ENCODE measurements around the gene KCNJ14. TPM values are rescaled to one million over a fixed set of nuclear protein-coding genes. Genes with fewer than 3 reads are reported as not detected.

The KCNJ14 gene
- total RNA-seq, 4 donors from 2014 or later = 0.16 to 0.42 (median 0.27) TPM; not detected in 1

DNA sequence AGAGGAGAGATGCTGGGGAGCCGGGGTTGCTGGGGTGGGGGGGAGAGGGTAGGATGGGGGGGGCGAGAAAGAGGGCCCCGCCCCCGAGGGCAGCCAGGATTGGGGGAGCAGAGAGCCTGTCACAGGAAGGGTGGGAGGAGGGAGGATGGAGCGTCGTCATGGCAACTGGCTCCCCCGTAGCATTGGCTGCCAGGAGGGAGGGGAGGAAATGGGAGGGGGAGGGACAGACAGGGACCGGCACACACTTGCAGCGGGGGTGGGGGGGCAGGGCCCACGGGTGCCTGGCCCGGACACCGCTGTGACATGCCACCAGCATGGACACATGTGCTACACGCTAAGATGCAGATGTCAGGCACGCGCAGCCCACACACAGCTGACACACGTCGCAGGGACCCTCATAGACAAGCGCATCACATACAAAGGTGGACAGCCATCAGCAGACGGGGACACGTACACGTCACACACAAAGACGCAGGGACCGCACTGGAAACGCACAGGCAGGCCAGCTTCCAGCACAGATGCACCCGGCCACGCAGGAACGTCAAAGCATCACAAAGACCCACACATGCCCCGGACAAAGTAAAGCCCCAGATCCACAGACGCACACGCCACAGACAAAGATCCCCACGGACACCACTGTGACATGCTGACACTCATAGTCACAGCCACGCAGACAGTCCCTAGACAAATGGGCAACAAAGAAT lies 56.6 kb downstream of the KCNJ14 start, which contains the start of gene LMTK3:
Gene LMTK3 (minus strand): TSS at position 36 of the 704 bp plus-strand sequence. CDS start 259 bp downstream, outside the sequence.
- no peak for ATAC-seq
- TF ChIP-seq, protein P1, sequence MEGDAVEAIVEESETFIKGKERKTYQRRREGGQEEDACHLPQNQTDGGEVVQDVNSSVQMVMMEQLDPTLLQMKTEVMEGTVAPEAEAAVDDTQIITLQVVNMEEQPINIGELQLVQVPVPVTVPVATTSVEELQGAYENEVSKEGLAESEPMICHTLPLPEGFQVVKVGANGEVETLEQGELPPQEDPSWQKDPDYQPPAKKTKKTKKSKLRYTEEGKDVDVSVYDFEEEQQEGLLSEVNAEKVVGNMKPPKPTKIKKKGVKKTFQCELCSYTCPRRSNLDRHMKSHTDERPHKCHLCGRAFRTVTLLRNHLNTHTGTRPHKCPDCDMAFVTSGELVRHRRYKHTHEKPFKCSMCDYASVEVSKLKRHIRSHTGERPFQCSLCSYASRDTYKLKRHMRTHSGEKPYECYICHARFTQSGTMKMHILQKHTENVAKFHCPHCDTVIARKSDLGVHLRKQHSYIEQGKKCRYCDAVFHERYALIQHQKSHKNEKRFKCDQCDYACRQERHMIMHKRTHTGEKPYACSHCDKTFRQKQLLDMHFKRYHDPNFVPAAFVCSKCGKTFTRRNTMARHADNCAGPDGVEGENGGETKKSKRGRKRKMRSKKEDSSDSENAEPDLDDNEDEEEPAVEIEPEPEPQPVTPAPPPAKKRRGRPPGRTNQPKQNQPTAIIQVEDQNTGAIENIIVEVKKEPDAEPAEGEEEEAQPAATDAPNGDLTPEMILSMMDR (IDR thresholded peaks at IDR 0.05) = no peak
- no peak for TF ChIP-seq POLR2AphosphoS5 (IDR thresholded peaks at IDR 0.05)
- no peak for TF ChIP-seq EP300 (IDR thresholded peaks at IDR 0.05)
- TF ChIP-seq POLR2A (IDR thresholded peaks at IDR 0.05) = no peak
- Histone ChIP-seq H3K27ac (no peak within 1 kb of the TSS), H3K9me3 (no peaks in the 10 kb centered on the region), H3K4me3 (peak within 1 kb of the TSS in 1 of 2 donors; percentile 18), H3K27me3 (peaks cover 48% of the 10 kb centered on the region), H3K4me1 (peaks cover 0 to 31% (median 10%) of the 10 kb centered on the region in 3 donors), H3K36me3 (no peaks in the 10 kb centered on the region)
- 0 to 4% methylated on average over 4 to 5 of the region's 32 CpGs for WGBS, 2 donors (ENCODE audit: low coverage in 1 of 2)

DNA sequence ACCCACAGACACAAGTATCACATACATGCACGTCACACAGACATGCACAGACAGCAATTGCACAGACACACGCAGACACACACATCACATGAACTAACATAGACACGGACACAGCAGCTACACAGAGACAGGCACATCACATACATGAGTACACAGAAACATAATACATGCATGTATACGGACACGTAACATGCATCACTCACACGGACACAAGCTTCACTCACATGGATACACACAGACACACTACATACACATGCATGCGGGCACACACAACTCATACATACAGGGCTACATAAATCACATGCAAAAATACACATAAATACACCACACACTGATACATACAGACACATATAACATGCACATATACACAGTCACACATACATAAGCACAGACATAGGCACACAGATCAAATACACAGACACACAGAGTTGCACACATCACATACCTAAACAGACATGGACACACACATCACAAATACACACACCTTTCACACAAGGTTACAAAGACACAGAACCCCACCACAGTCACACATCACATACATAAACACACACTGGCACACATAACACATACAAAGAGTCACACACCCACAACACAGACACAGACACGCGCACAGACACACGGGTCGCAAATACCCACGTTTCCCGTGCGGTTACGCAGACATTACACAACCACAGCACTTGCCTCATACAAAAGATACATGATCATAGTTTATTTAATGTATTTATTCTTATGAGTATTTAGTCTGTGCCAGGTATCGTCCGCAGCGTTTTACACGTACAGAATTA lies 57.3 kb downstream of the KCNJ14 start:
- H3K27me3 ChIP-seq = peaks cover 48% of the 10 kb centered on the region
- 44% methylated on average over 16 to 18 of the region's 19 CpGs for WGBS, 2 donors (ENCODE audit: low coverage in 1 of 2)
- H3K4me3 ChIP-seq = no peak overlapping the region
- no peaks in the 10 kb centered on the region for H3K9me3 ChIP-seq
- no peak for ATAC-seq
- TF ChIP-seq POLR2AphosphoS5 (IDR thresholded peaks at IDR 0.05) = no peak
- no peak for TF ChIP-seq POLR2A (IDR thresholded peaks at IDR 0.05)
- TF ChIP-seq EP300 (IDR thresholded peaks at IDR 0.05) = no peak
- TF ChIP-seq, protein P1 (IDR thresholded peaks at IDR 0.05) = no peak
- no peaks in the 10 kb centered on the region for H3K36me3 ChIP-seq
- no peak overlapping the region for H3K27ac ChIP-seq
- H3K4me1 ChIP-seq = peaks cover 0 to 31% (median 10%) of the 10 kb centered on the region in 3 donors

DNA sequence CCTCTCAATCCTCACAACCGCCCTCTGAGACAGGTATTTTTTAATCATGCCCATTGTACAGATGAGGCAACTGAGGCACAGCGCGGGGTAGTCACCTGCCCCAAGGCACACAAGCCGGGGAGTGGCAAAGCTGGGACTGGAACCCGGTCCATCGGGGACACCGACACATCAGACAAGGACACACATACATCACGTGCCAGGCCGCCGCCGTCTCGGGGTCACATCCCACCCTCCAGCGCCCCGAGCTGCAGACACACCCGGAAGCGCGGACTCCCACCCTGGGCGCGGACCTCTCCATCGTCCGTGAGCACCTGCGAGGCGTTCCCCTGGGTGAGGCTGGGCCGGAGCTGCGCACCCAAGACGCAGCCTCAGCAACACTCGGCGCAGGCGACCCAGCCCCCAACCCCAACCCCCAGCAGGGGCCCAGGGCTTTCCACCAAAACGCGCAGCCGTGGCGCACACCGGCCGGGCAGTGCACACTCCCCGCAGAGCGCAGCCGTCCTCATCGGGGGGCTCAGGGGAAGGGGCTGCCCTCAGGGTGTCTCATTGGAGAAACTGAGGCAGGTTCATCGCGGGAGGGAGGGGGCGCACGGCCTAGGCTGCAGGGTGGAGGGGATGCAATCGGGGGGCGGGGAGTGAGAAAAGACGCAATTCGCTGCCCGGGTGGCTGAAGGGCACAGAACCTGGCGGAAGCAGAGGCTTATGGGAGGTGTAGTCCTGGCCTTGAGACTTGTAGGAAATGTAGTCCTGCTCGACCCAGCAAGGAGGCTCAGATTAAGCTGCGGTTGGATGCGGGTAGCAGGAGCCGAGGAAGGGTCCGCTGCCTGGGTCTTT lies 58.1 kb downstream of the KCNJ14 start:
- Histone ChIP-seq H3K4me3 (peak overlapping the region; percentile 29 to 62), H3K4me1 (peaks cover 0 to 31% (median 10%) of the 10 kb centered on the region in 3 donors), H3K9me3 (no peaks in the 10 kb centered on the region), H3K27ac (peak overlapping the region in 1 of 4 donors; percentile 48), H3K36me3 (no peaks in the 10 kb centered on the region), H3K27me3 (peaks cover 48% of the 10 kb centered on the region)
- TF ChIP-seq POLR2A (IDR thresholded peaks at IDR 0.05) = no peak
- TF ChIP-seq, protein P1 (IDR thresholded peaks at IDR 0.05) = no peak
- no peak for TF ChIP-seq POLR2AphosphoS5 (IDR thresholded peaks at IDR 0.05)
- TF ChIP-seq EP300 (IDR thresholded peaks at IDR 0.05) = no peak
- ATAC-seq = peak; percentile 68
- WGBS, 2 donors (ENCODE audit: low coverage in 1 of 2) = 0 to 7% methylated on average over 2 to 7 of the region's 54 CpGs

DNA sequence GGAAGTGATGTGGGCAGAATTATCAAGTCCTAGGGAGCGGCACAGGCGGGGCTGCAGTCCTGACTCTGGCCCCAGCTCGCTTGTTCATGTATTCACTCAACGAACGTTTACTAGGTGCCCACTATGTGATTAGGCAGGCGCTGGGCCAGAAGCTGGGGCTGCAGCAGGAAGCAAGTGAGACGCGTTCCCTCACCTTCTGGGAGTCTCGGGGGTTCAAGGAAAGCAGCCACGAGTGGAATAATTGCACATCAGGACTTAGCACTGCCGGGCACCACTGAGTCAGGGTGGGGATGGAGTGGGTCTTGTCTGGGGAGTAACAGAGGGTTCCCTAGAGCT lies 58.7 kb downstream of the KCNJ14 start:
- WGBS, 2 donors (ENCODE audit: low coverage in 1 of 2) = 50% methylated on average over 2 of the region's 11 CpGs; no CpG with 5 or more reads in 1 of the 2 donors
- Histone ChIP-seq H3K27ac (no peak overlapping the region), H3K4me1 (peaks cover 0 to 31% (median 10%) of the 10 kb centered on the region in 3 donors), H3K36me3 (no peaks in the 10 kb centered on the region), H3K9me3 (no peaks in the 10 kb centered on the region), H3K4me3 (peak overlapping the region in 1 of 2 donors; percentile 62), H3K27me3 (peaks cover 48% of the 10 kb centered on the region)
- no peak for ATAC-seq
- no peak for TF ChIP-seq POLR2AphosphoS5 (IDR thresholded peaks at IDR 0.05)
- TF ChIP-seq EP300 (IDR thresholded peaks at IDR 0.05) = no peak
- TF ChIP-seq, protein P1 (IDR thresholded peaks at IDR 0.05) = no peak
- no peak for TF ChIP-seq POLR2A (IDR thresholded peaks at IDR 0.05)

Data from gastroesophageal sphincter (tissue), 4 donors.